Erythroblast (primary cell): Measurements from ENCODE around the gene DCPS.
"Not testable (repeated sequence)": the region's sequence is repeated elsewhere in the genome, so short reads cannot be mapped to it uniquely, and the experiment has no call there.

Experiments used
- GATA1 ChIP-seq: IDR thresholded peaks from 2 replicates; pipeline ENCODE4 v1.6.1; 2011; ENCODE audit warnings: low read depth, mild to moderate bottlenecking, control low read depth, low read length, moderate library complexity
- POLR2A ChIP-seq: IDR thresholded peaks from 2 replicates; pipeline ENCODE4 v1.6.1; 2011; ENCODE audit warnings: mild to moderate bottlenecking, low read length

- not testable (repeated sequence) for TF ChIP-seq POLR2A, GATA1
Observed at GRCh38 chr11:126364735-126365134, 60.9 kb downstream of the DCPS start.
